Breast epithelium (tissue), 3 donors: ENCODE data around the gene CLIP2.

ENCODE experiments used
- POLR2A ChIP-seq: fragments of 450-650 bp; IDR thresholded peaks from one replicate; pipeline ENCODE4 v1.6.1; 2016; ENCODE audit warnings: antibody characterized with exemption, mild to moderate bottlenecking, moderate library complexity
- TF ChIP-seq, protein P1 (sequence below), 3 donors: fragments of 450-650 bp; IDR thresholded peaks; one replicate each; pipeline ENCODE4 v1.5.1; 2016 to 2017; ENCODE audit warnings: antibody characterized with exemption in 3 of 3, mild to moderate bottlenecking in 3 of 3, moderate library complexity in 3 of 3

GRCh38 chr7:74351836-74352235 lies 62.6 kb downstream of the CLIP2 start:
- TF ChIP-seq POLR2A, result no peak
- TF ChIP-seq, protein P1, sequence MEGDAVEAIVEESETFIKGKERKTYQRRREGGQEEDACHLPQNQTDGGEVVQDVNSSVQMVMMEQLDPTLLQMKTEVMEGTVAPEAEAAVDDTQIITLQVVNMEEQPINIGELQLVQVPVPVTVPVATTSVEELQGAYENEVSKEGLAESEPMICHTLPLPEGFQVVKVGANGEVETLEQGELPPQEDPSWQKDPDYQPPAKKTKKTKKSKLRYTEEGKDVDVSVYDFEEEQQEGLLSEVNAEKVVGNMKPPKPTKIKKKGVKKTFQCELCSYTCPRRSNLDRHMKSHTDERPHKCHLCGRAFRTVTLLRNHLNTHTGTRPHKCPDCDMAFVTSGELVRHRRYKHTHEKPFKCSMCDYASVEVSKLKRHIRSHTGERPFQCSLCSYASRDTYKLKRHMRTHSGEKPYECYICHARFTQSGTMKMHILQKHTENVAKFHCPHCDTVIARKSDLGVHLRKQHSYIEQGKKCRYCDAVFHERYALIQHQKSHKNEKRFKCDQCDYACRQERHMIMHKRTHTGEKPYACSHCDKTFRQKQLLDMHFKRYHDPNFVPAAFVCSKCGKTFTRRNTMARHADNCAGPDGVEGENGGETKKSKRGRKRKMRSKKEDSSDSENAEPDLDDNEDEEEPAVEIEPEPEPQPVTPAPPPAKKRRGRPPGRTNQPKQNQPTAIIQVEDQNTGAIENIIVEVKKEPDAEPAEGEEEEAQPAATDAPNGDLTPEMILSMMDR (IDR thresholded peaks at IDR 0.05), result no peak
